Colon (tissue), 2 donors: ENCODE results near the gene TNFAIP8.

Experiments
- FAIRE-seq: peaks from 2 replicates; lab custom pipeline; 2012; peaks lifted over from hg19 to GRCh38; lab: Jason Lieb, UNC
- donor health status: control.
- donor health status: control.

TNFAIP8 gene

DNA sequence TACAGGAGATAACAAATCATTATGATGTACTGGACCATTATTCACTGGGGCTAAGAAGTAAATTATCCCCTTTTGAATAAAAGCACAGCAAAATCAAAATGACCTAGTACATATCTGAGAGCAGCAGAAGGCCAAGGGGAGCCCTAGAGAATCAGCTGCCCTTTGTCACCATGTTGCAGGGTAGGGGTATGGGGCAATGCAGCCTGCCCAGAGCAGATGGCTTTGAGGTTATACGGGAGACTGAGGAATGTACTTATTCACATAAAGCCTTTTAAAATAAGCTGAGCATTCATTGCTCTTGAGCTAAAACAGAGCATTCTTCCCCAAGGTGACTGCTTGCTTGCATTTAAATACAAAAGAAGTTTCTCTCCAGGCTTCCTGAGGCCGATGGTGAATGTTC is 2.6 kb upstream of the TNFAIP8 start:
- FAIRE-seq: no peak

- no peak for FAIRE-seq
These were observed 2.0 kb upstream of the TNFAIP8 start for GRCh38 chr5:119353686-119354366.

- no peak for FAIRE-seq
These were observed 1.1 kb upstream of the TNFAIP8 start for GRCh38 chr5:119354537-119355243.

- FAIRE-seq: no peak
These were observed 578 bp upstream of the TNFAIP8 start for GRCh38 chr5:119355244-119355638.

- no peak for FAIRE-seq
These were observed 881 bp downstream of the TNFAIP8 start for GRCh38 chr5:119356612-119357188.

GRCh38 chr5:119357270-119357669 is 1.5 kb downstream of the TNFAIP8 start:
- FAIRE-seq: no peak

- no peak for FAIRE-seq
These were observed 2.1 kb downstream of the TNFAIP8 start for GRCh38 chr5:119357808-119358529.

DNA sequence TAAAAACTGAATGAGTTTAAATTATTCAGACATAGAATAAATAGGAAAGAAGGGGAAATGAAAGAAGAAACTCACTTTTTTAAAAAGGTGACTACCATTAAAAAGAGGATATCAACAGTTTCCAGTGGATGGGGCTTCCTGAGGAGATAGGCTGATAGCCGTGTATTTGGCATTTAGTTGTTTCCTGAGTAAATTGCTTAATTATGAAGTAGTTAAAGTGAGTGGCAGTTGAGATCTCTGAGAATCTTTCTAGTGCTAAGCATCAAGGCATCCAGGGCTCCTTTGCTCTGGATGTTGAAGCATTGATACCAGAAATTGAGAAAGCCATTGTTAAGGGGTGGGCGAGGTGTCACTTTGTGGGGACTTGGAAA is 2.7 kb downstream of the TNFAIP8 start:
- no peak for FAIRE-seq

- FAIRE-seq: no peak
These were observed 3.2 kb downstream of the TNFAIP8 start for GRCh38 chr5:119358901-119359603.

DNA sequence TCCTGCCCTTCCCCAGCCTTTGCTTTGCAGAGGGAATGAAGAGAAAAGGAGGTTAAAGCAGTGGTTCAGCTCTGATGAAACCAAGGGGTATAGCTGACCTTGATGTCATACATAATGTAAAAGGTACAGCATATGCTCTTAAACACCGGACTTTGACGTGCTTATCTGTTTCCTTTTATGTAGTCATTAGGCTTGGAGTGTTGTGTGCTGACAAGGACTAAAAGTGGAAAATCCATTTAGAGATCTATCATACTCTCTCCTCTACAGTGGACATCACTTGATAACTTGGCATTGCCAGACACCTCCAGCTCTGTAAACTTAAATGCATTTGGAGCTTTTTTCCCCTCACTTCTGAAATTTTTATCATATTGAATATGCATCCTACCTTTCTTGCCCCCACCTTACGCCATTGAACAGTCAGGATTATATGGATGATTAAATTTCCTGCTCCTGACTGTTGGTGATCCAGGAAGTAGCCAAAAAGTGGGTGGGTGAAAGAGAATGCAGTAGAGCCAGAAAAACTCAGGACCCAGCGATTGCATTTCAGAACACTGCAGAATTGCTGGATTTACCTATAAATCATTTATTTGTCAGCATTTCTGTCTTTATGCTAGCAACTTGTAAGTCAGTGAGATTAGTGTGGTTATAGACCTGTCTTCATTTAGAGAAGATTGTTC is 4.1 kb downstream of the TNFAIP8 start:
- FAIRE-seq: no peak

DNA sequence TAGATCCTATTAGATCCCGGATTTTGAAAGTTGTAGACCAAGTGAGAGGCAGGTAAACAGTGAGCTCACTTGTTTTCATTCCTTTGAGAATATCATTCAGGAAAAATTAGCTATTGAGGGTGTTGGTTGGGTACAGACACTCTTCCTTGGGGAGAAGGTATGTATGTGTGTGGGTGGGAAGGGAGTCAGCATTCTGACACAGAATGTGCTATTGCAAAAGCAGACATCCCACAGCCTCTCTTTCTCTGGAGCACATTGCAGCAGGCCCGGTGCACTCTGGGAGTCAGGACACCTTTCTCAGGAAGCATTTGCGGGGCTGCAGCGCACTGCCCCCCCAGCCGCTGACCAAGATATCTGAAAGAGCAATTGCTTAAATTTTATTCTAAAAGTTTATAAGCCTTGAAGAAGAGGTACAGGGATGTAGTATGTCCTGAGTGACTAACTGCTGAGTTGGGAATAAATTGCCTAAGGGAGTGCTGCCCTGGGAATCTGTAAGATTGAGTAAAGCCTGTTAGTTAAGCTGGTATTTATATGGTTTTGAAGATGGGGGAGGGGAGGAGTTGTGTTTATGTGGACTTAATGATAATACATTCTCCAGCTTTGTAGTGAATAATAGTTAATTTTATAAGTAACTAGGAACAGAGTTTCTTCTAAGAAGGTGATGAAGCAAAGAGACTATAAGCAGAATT is 5.2 kb downstream of the TNFAIP8 start:
- no peak for FAIRE-seq

GRCh38 chr5:119361594-119362125 is 5.8 kb downstream of the TNFAIP8 start:
- no peak for FAIRE-seq

DNA sequence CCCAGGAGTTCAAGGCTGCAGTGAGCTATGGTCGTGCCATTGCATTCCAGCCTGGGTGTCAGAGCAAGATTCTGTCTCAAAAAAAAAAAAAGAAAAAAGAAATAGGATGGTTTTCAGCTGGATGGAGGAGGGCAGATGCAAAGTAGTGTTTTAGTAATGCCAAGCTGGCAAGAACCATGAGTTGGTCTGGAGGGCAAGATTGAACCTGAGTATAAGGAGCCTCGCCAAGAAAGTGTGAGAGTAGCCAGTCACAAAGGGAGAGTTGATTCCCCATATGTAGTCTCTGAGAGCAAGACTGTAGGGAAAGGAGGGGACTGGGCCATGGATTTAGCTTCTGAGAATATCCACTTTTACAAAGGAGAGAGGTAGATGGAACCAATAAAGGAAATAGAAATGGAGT is 6.9 kb downstream of the TNFAIP8 start:
- no peak for FAIRE-seq

DNA sequence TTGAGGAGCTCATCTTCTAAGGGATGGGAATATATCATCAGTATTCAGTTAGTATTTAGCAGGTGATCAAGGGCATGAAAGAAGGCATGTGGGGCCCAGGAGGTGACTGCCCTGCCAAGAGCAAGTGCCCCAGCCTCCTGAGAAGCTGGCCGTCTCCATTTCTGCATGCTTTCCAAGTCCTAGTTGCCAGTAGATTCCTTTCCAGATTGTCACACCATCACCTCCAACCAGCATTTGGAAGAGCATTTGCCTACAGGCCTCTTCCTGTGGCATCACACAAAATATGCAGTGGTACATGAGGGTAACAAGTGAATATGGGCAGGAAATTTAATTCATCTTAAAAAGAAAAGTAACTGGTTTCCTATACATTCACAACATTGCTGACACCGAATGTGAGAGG is 7.5 kb downstream of the TNFAIP8 start:
- FAIRE-seq: no peak

- FAIRE-seq: no peak
These were observed 8.1 kb downstream of the TNFAIP8 start for GRCh38 chr5:119363936-119364335.

GRCh38 chr5:119365847-119366539 is 10.2 kb downstream of the TNFAIP8 start:
- no peak for FAIRE-seq

- no peak for FAIRE-seq
These were observed 10.7 kb downstream of the TNFAIP8 start for GRCh38 chr5:119366540-119366881.

DNA sequence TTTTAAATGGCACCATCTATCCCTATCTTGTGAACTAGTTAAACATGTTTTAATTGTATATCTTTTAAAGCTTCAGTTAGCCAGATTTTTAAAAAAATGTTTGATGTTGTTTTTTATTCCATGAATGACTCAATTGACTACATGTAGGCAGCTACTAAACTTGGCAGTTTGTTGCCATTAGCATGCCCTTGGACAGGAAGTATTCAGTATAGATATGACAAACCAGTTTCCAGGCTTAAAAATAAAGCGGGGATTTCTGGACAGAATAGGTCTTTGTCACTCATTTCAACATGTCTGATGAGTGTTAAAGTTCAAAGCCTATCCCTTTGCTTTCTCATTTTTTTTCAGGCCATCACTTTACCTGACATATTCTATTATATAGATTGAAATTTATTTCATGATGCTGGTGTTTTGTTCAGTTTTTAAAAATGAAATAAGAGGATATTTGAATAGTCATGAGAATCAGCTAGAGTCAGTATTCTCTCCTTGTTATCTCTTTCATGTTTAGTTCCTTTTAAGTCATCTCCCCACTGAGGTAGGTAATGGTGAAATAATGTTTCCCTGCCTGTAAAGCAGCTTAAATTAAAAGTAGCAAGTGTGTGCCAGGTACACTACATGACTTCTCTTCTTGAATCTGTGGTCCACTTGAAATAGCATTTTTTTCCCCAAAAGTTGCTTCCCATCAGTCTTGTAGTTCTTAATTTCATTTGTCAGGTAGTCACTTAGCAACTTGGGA is 11.9 kb downstream of the TNFAIP8 start:
- no peak for FAIRE-seq

GRCh38 chr5:119368238-119368630 is 12.4 kb downstream of the TNFAIP8 start:
- FAIRE-seq: no peak

GRCh38 chr5:119370486-119370885 is 14.7 kb downstream of the TNFAIP8 start:
- no peak for FAIRE-seq
